Measurements from ENCODE around the gene ZSCAN31. TPM values are rescaled to one million over a fixed set of nuclear protein-coding genes. Genes with fewer than 3 reads are reported as not detected.

The ZSCAN31 gene
- total and polyA plus RNA-seq, 9 of the 15 experiments (the other 6 are each of a cell fraction or from before 2014, with no cell fraction given): 3.9 to 12.1 (median 7.0) TPM

DNA sequence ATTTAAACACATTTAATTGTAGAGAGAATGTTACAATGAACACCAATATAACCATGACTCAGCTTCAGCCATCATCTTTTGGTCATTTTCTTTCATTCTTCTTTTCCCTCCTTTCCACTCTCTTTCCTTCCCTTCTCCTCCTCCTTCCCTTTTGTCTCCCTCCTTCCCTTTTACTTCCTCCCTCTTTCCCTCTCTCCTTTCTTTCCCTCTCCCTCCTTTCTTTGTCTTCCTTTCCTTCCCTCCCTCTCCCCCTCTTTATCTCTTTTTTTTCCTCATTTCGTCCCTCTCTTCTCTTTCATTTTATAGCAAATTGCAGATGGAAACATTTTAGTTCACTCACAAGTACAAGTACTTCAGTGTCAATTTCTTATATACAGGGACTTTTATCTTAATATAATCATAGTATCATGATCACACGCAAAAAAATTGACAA is 15.6 kb upstream of the ZSCAN31 start (continued):
- no peak for TF ChIP-seq E2F4 (CRISPR knock-in tag; IDR thresholded peaks at IDR 0.05; ENCODE audit: low read depth)
- no peak for TF ChIP-seq SMAD3 (CRISPR knock-in tag; conservative IDR thresholded peaks at IDR 0.05)
- peak; percentile 20 for TF ChIP-seq PHF20 (IDR thresholded peaks at IDR 0.05; ENCODE audit: partially characterized antibody)
- TF ChIP-seq CSDE1 (IDR thresholded peaks at IDR 0.05): peak; percentile 71 to 87
- peak; percentile 72; the same call in 1 of the 2 replicates for TF ChIP-seq ZBTB5 (IDR thresholded peaks at IDR 0.05)
- no peak for TF ChIP-seq ZNF586 (CRISPR knock-in tag; conservative IDR thresholded peaks at IDR 0.05)
- TF ChIP-seq NR1H2 (CRISPR knock-in tag; IDR thresholded peaks at IDR 0.05): no peak
- TF ChIP-seq KAT7 (CRISPR knock-in tag; IDR thresholded peaks at IDR 0.05; ENCODE audit: borderline replicate concordance): no peak
- peak; percentile 83 for TF ChIP-seq NCOA4 (IDR thresholded peaks at IDR 0.05; ENCODE audit: partially characterized antibody)
- peak; percentile 98; the same call in 1 of the 2 replicates for TF ChIP-seq DNMT1 (IDR thresholded peaks at IDR 0.05)
- no peak for TF ChIP-seq ZNF57 (CRISPR knock-in tag; IDR thresholded peaks at IDR 0.05)
- peak; percentile 85; the same call in 1 of the 2 replicates for TF ChIP-seq GATAD2A (IDR thresholded peaks at IDR 0.05)
- peak; percentile 79 for TF ChIP-seq BCOR (IDR thresholded peaks at IDR 0.05)
- no peak for TF ChIP-seq MBD2 (IDR thresholded peaks at IDR 0.05; ENCODE audit: borderline replicate concordance, low read depth)
- peak; percentile 57; the same call in 1 of the 2 replicates for TF ChIP-seq SMARCC2 (IDR thresholded peaks at IDR 0.05; ENCODE audit: low read depth)
- no peak for TF ChIP-seq SMAD4 (CRISPR knock-in tag; conservative IDR thresholded peaks at IDR 0.05)
- TF ChIP-seq KDM4B (IDR thresholded peaks at IDR 0.05; ENCODE audit: borderline replicate concordance in 2 of 2, low read depth in 1 of 2): no peak
- no peak for TF ChIP-seq FOXK1 (CRISPR knock-in tag; IDR thresholded peaks at IDR 0.05; ENCODE audit: borderline replicate concordance)
- no peak for TF ChIP-seq ILF3 (IDR thresholded peaks at IDR 0.05; ENCODE audit: borderline replicate concordance)
- TF ChIP-seq ZNF174 (CRISPR knock-in tag; IDR thresholded peaks at IDR 0.05): no peak
- TF ChIP-seq ZNF644 (tag; IDR thresholded peaks at IDR 0.05; ENCODE audit: low read depth): no peak
- no peak for TF ChIP-seq ZFP1 (CRISPR knock-in tag; IDR thresholded peaks at IDR 0.05)
- TF ChIP-seq ZNF274 (IDR thresholded peaks at IDR 0.05; ENCODE audit: borderline replicate concordance, low read depth, low read length): no peak
- TF ChIP-seq, protein P1, sequence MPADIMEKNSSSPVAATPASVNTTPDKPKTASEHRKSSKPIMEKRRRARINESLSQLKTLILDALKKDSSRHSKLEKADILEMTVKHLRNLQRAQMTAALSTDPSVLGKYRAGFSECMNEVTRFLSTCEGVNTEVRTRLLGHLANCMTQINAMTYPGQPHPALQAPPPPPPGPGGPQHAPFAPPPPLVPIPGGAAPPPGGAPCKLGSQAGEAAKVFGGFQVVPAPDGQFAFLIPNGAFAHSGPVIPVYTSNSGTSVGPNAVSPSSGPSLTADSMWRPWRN (IDR thresholded peaks at IDR 0.05; ENCODE audit: low read depth): 0 out of 2 replicates have a peak, but pooled peaks have one; percentile 34
- TF ChIP-seq RFX5 (IDR thresholded peaks at IDR 0.05; ENCODE audit: low read depth, low read length): no peak
- TF ChIP-seq WHSC1 (IDR thresholded peaks at IDR 0.05; ENCODE audit: low read length): no peak

Data from K562 (cell line).